ENCODE data around the gene ANKIB1. TPM values are rescaled to one million over a fixed set of nuclear protein-coding genes. Genes with fewer than 3 reads are reported as not detected.

ANKIB1 gene
- total RNA-seq, 1 experiment from 2014 or later: 49.6 TPM

DNA sequence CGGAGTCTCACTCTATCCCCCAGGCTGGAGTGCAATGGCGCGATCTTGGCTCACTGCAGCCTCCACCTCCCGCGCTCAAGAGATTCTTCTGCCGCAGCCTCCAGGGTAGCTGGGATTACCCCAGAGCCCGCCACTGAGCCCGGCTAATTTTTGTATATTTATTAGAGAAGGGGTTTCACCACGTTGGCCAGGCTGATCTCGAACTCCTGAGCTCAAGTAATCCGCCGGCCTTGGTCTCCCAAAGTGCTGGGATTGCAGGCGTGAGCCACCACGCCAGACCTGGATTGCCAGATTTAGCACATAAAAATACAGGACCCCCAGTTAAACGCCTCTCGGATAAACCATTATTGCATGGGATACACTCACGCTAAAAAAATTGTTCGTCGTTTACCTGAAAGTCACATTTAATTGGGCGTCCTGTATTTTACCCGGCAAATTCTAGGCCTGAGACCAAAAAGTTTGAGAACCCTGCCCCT lies 201.1 kb downstream of the ANKIB1 start:
- H3K36me3 Mint-ChIP-seq (ENCODE audit: insufficient read depth, unreplicated experiment): peaks cover 27% of the 10 kb centered on the region
- no peak for DNase-seq
- no TSS peak for BruUV-seq (replicated peaks)
- intact Hi-C loops (cut with micrococcal nuclease; ENCODE audit: unreplicated experiment): loop anchor here (2.0 to 10.0 kb wide), 3 partner anchors 22 to 1392 kb away; partner anchors contain the start of gene CYP51A1
- CTCF ChIA-PET: interaction anchor here (0.6 to 3.0 kb wide), 7 partner anchors 15 to 617 kb away, joined by 3 to 33 read pairs (median 4); partner anchors contain the start of genes ANKIB1, KRIT1 and MTERF1
- peaks cover 8% of the 10 kb centered on the region for H3K4me1 Mint-ChIP-seq (ENCODE audit: low read depth, unreplicated experiment)
- H3K4me3 Mint-ChIP-seq (ENCODE audit: low read depth, unreplicated experiment): peak overlapping the region; percentile 77
- TF ChIP-seq CTCF (IDR thresholded peaks at IDR 0.05; ENCODE audit: unreplicated experiment): peak; percentile 61
- no peaks in the 10 kb centered on the region for H3K9me3 Mint-ChIP-seq (ENCODE audit: low read depth, unreplicated experiment)
- H3K27ac Mint-ChIP-seq (ENCODE audit: unreplicated experiment): no peak overlapping the region
- H3K27me3 Mint-ChIP-seq (ENCODE audit: unreplicated experiment): no peaks in the 10 kb centered on the region

DNA sequence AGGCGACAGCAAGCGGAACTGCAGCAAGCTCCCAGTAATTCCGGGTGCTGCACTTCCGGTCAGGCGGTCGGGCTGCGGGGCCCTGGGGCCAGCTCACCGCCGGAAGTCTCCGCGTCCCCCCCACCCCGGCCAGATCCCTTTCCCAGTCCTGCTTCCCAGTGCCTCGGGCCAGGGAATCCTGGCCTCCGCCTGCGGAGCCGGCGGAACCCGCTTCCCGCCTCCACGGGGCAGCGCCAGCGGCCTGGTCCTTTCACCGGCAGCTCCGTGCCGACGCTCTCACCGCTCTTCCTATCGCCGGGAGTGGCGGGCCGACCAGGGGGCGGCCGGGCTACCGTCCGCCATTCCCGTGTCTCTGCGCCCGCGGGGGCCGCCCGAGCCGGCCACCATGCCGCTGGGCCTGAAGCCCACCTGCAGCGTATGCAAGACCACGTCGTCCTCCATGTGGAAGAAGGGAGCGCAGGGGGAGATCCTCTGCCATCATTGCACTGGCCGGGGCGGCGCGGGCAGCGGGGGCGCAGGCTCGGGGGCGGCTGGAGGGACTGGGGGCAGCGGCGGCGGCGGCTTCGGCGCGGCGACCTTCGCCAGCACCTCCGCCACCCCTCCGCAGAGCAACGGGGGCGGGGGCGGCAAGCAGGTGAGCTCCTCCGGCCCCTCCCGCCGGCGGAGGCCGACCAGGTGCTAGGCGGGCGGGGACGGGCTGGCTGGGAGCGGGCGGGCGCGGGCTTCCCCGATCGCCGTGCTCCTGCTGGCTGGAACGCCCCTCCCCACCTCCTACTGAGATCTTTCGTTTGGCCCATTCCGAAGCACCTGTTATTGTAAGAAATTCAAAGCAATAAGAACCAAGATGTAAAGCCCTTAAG lies 201.8 kb downstream of the ANKIB1 start, which contains the start of gene GATAD1:
TSS of gene GATAD1 (plus strand) at position 138 of the 860 bp plus-strand sequence. CDS start at position 386, 248 bp downstream.
- no peaks in the 10 kb centered on the region for H3K9me3 Mint-ChIP-seq (ENCODE audit: low read depth, unreplicated experiment)
- H3K27ac Mint-ChIP-seq (ENCODE audit: unreplicated experiment): peak within 1 kb of the TSS; percentile 83
- no peaks in the 10 kb centered on the region for H3K27me3 Mint-ChIP-seq (ENCODE audit: unreplicated experiment)
- no peak for TF ChIP-seq CTCF (IDR thresholded peaks at IDR 0.05; ENCODE audit: unreplicated experiment)
- no TSS peak for BruUV-seq (replicated peaks)
- H3K4me1 Mint-ChIP-seq (ENCODE audit: low read depth, unreplicated experiment): peaks cover 8% of the 10 kb centered on the region
- CTCF ChIA-PET: interaction anchor here (0.6 to 3.0 kb wide), 9 partner anchors 14 to 617 kb away, joined by 3 to 33 read pairs (median 4); partner anchors contain the start of genes ANKIB1, KRIT1 and MTERF1
- H3K4me3 Mint-ChIP-seq (ENCODE audit: low read depth, unreplicated experiment): peak within 1 kb of the TSS; percentile 77
- intact Hi-C loops (cut with micrococcal nuclease; ENCODE audit: unreplicated experiment): loop anchor here (2.0 to 10.0 kb wide), 3 partner anchors 23 to 1393 kb away; partner anchors contain the start of gene CYP51A1
- peak; percentile 86 for DNase-seq
- peaks cover 27% of the 10 kb centered on the region for H3K36me3 Mint-ChIP-seq (ENCODE audit: insufficient read depth, unreplicated experiment)

GRCh38 chr7:92448205-92448747 lies 202.5 kb downstream of the ANKIB1 start:
- no TSS peak for BruUV-seq (replicated peaks)
- CTCF ChIA-PET: interaction anchor here (0.8 to 3.0 kb wide), 6 partner anchors 13 to 372 kb away, joined by 3 to 33 read pairs (median 3); partner anchors contain the start of genes ANKIB1 and KRIT1
- peak; percentile 40 for DNase-seq
- H3K9me3 Mint-ChIP-seq (ENCODE audit: low read depth, unreplicated experiment): no peaks in the 10 kb centered on the region
- no peaks in the 10 kb centered on the region for H3K27me3 Mint-ChIP-seq (ENCODE audit: unreplicated experiment)
- peaks cover 8% of the 10 kb centered on the region for H3K4me1 Mint-ChIP-seq (ENCODE audit: low read depth, unreplicated experiment)
- H3K27ac Mint-ChIP-seq (ENCODE audit: unreplicated experiment): peak overlapping the region; percentile 83
- peak overlapping the region; percentile 77 for H3K4me3 Mint-ChIP-seq (ENCODE audit: low read depth, unreplicated experiment)
- intact Hi-C loops (cut with micrococcal nuclease; ENCODE audit: unreplicated experiment): loop anchor here (5.0 to 10.0 kb wide), 2 partner anchors 316 to 1393 kb away; partner anchors contain the start of gene CYP51A1
- TF ChIP-seq CTCF (IDR thresholded peaks at IDR 0.05; ENCODE audit: unreplicated experiment): no peak
- peaks cover 27% of the 10 kb centered on the region for H3K36me3 Mint-ChIP-seq (ENCODE audit: insufficient read depth, unreplicated experiment)

Small RNA genes lying within 50 kb of the gene (microRNA-seq; reads per million reads assigned to microRNA genes)
- not detected for gene MIR1285-1

Other genes with a start within 250 kb of the ANKIB1 start
- gene CYP51A1, start 111.5 kb upstream of the ANKIB1 start, total RNA-seq (2022): 99.5 and 105 TPM in 2 replicates
- not detected in 2 replicates for gene LRRD1, start 66.8 kb upstream of the ANKIB1 start, total RNA-seq (2022)
- gene KRIT1, start 60 bp upstream of the ANKIB1 start, total RNA-seq (2022): 22.9 and 27.8 TPM in 2 replicates
- gene GATAD1, start 201.5 kb downstream of the ANKIB1 start, total RNA-seq (2022): 22.5 and 26.0 TPM in 2 replicates
- not detected in 2 replicates for gene ERVW-1, start 232.0 kb downstream of the ANKIB1 start, total RNA-seq (2022)